ENCODE measurements around the gene ABCG1. TPM values are rescaled to one million over a fixed set of nuclear protein-coding genes. Genes with fewer than 3 reads are reported as not detected.

Gene ABCG1
- total and polyA plus RNA-seq, 2 of the 4 experiments (the other 2 are of a cell fraction) = 0.19 to 0.36 TPM

DNA sequence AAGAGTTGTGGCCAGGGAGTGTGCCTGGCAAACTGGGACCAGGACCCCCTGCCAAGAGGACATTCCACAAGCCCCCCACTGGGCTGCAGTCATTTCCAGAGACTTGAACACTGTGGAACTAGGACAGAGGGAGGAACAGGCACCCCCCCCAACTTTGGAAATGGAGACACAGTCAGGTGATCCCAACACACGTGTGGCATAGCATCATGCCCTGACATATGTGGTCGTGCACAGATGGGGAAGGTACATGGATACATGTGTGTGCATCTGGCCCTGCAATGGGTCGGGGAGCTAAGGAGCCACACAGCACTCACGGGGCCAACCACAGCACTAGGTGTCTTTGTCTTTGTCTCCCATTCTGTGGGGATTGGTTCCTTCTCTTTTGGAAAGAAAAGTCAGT, 102.9 kb downstream of the ABCG1 start:
- dilution Hi-C loops (cut with HindIII; ENCODE audit: low sequenced_read_pairs, unreplicated experiment) = no loop called here
- no peak overlapping the region for H3K27ac ChIP-seq (ENCODE audit: insufficient read depth, low read length)
- H2BK5ac ChIP-seq (ENCODE audit: low read depth, low read length, poor library complexity, severe bottlenecking) = no peak overlapping the region
- no peak overlapping the region for H2AK9ac ChIP-seq (replicated peaks; ENCODE audit: low read depth, low read length, poor library complexity)
- BruUV-seq (replicated peaks) = no TSS peak
- no peaks in the 10 kb centered on the region; the same call in 1 of the 2 replicates for H4K20me1 ChIP-seq (ENCODE audit: insufficient read depth, low read length)
- H2AK5ac ChIP-seq (ENCODE audit: low read depth, low read length) = no peak overlapping the region
- H2BK20ac ChIP-seq (ENCODE audit: low read depth, low read length) = no peak overlapping the region
- ATAC-seq (ENCODE audit: low read depth) = no peak
- H3K18ac ChIP-seq (ENCODE audit: low read depth, low read length) = no peak overlapping the region
- H2BK120ac ChIP-seq (ENCODE audit: low read depth, low read length) = no peak overlapping the region
- DNase-seq = no peak
- no peak overlapping the region for H3K56ac ChIP-seq (ENCODE audit: extremely low read depth, insufficient read depth, low read length)
- no peak for TF ChIP-seq RAD21 (IDR thresholded peaks at IDR 0.05; ENCODE audit: low read length)
- no peak overlapping the region for H3K14ac ChIP-seq (replicated peaks; ENCODE audit: low read depth, low read length)
- 48% methylated on average over 2 of the region's 4 CpGs; no CpG with 5 or more reads in 1 of the 2 experiments for WGBS, 2 experiments (ENCODE audit: extremely low coverage in 2 of 2, insufficient read length in 1 of 2)
- H3K36me3 ChIP-seq (ENCODE audit: control insufficient read depth, insufficient read depth, low read length) = no peaks in the 10 kb centered on the region
- H3K9ac ChIP-seq (ENCODE audit: low read depth, low read length) = no peak overlapping the region
- H3K9me1 ChIP-seq (ENCODE audit: insufficient read depth, low read length) = no peaks in the 10 kb centered on the region
- no peak overlapping the region for H3K4me3 ChIP-seq (ENCODE audit: insufficient read depth, low read depth, low read length)
- H3K23ac ChIP-seq (ENCODE audit: low read depth, low read length) = no peak overlapping the region
- H4K91ac ChIP-seq (ENCODE audit: insufficient read depth, low read depth, low read length) = no peak overlapping the region
- no peak overlapping the region for H3K4me2 ChIP-seq (ENCODE audit: low read depth, low read length)
- in situ Hi-C loops (cut with MboI; ENCODE audit: low sequenced_read_pairs) = no loop called here
- H3K27me3 ChIP-seq (ENCODE audit: control insufficient read depth, insufficient read depth, low read length) = peaks cover 30% of the 10 kb centered on the region
- H2AFZ ChIP-seq (replicated peaks; ENCODE audit: low read length, poor library complexity) = no peak overlapping the region
- no peaks in the 10 kb centered on the region for H3K9me3 ChIP-seq (ENCODE audit: control insufficient read depth, insufficient read depth, low read length)
- H3K4ac ChIP-seq (ENCODE audit: low read depth, low read length) = no peak overlapping the region
- intact Hi-C loops (cut with micrococcal nuclease) = no loop called here
- no peaks in the 10 kb centered on the region for H3K4me1 ChIP-seq (ENCODE audit: control insufficient read depth, insufficient read depth, low read length)
- no peak overlapping the region for H4K5ac ChIP-seq (ENCODE audit: low read depth, low read length)
- ChIA-PET CTCF (no interaction called here), POLR2A (ENCODE audit: unreplicated experiment) (no interaction called here)
- no peak overlapping the region for H4K8ac ChIP-seq (ENCODE audit: low read depth in 2 of 2, low read length in 2 of 2)
- H2BK15ac ChIP-seq (ENCODE audit: low read depth, low read length) = no peak overlapping the region
- H3K79me1 ChIP-seq (ENCODE audit: low read depth in 1 of 2, low read length in 2 of 2) = no peaks in the 10 kb centered on the region
